DND-41 (cell line): Measurements from ENCODE around the gene RTN4RL1.

Experiments
- ATAC-seq: fragments of 200-7000 bp; cut with Tn5 transposase; 3 replicates; pipeline ENCODE4 v1.9.1; 2021; ENCODE audit warnings: low read depth; ENCODE audit not compliant: insufficient read depth
- DNase-seq: peaks from one replicate; pipeline ENCODE4 v3.0.0-alpha.2; 2020
- H2AFZ ChIP-seq: 2 replicates; pipeline ENCODE4 v1.6.0; 2012; ENCODE audit warnings: low read depth, low read length
- H3K27ac ChIP-seq: 2 replicates; pipeline ENCODE4 v1.5.1; 2012; ENCODE audit warnings: low read length, inconsistent platforms
- H3K27me3 ChIP-seq: fragments of 200-600 bp; sonication (generic); 2 replicates; pipeline ENCODE4 v1.6.0; 2012; ENCODE audit warnings: low read length, mild to moderate bottlenecking, inconsistent platforms; ENCODE audit not compliant: insufficient read depth, poor library complexity
- H3K36me3 ChIP-seq: 2 replicates; pipeline ENCODE4 v1.5.1; 2012; ENCODE audit warnings: low read length, inconsistent platforms; ENCODE audit not compliant: insufficient read depth
- H3K4me1 ChIP-seq: 2 replicates; pipeline ENCODE4 v1.5.1; 2012; ENCODE audit warnings: mild to moderate bottlenecking, low read length; ENCODE audit not compliant: insufficient read depth
- H3K4me2 ChIP-seq: 2 replicates; pipeline ENCODE4 v1.6.0; 2012; ENCODE audit warnings: mild to moderate bottlenecking, moderate library complexity, low read length, inconsistent platforms; ENCODE audit not compliant: insufficient read depth
- H3K4me3 ChIP-seq, 2 experiments: fragments of 200-600 bp in 1 of 2; shearing (Covaris generic) in 1 of 2; 2 replicates each; pipeline ENCODE4 v1.5.1; 2012 to 2016; ENCODE audit warnings: inconsistent platforms in 2 of 2, low read length in 2 of 2, mild to moderate bottlenecking in 2 of 2, low read depth in 1 of 2, moderate library complexity in 1 of 2
- H3K79me2 ChIP-seq: 2 replicates; pipeline ENCODE4 v1.6.0; 2012; ENCODE audit warnings: low read length, inconsistent platforms; ENCODE audit not compliant: insufficient read depth
- H3K9ac ChIP-seq: 2 replicates; pipeline ENCODE4 v1.6.0; 2012; ENCODE audit warnings: low read depth, mild to moderate bottlenecking, inconsistent platforms, low read length, moderate library complexity
- H3K9me3 ChIP-seq: 2 replicates; pipeline ENCODE4 v1.5.1; 2012; ENCODE audit warnings: low read length, moderate library complexity, mild to moderate bottlenecking, inconsistent platforms; ENCODE audit not compliant: insufficient read depth, severe bottlenecking
- H4K20me1 ChIP-seq: 2 replicates; pipeline ENCODE4 v1.6.0; 2012; ENCODE audit warnings: low read length; ENCODE audit not compliant: insufficient read depth
- EZH2 ChIP-seq: IDR thresholded peaks from 3 replicates; pipeline ENCODE4 v1.6.1; 2012; ENCODE audit warnings: borderline replicate concordance, low read depth, mild to moderate bottlenecking, moderate library complexity, low read length, inconsistent platforms; ENCODE audit not compliant: severe bottlenecking
- TF ChIP-seq, protein P1 (sequence below): IDR thresholded peaks from 2 replicates; pipeline ENCODE4 v1.5.1; 2012; ENCODE audit warnings: borderline replicate concordance, low read length, moderate library complexity, mild to moderate bottlenecking; ENCODE audit not compliant: poor library complexity, severe bottlenecking; ENCODE audit errors: extremely low read depth

The RTN4RL1 gene

DNA sequence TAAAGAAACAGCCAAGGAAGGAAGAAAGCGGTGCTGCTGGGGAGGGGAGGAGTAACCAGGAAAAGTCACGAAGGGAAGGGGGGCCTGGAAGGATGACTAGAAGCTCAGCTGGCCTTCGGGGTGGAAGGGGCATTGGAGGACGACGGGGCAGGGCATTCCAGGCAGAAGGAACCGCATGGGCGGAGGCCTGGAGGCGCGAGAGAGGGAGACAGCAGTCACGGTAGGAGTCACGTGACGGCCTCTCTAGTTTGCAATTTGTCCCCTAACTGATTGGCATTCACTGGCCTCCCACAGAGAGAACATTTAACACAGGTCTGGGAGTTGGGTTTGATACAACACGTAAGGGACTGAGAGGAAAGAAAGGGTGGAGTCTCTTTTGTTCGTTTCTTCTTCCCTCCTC, 63.9 kb downstream of the RTN4RL1 start:
- no peaks in the 10 kb centered on the region for H3K9me3 ChIP-seq
- no peaks in the 10 kb centered on the region for H3K4me1 ChIP-seq
- DNase-seq, result no peak
- no peak overlapping the region for H2AFZ ChIP-seq
- H3K36me3 ChIP-seq, result no peaks in the 10 kb centered on the region
- H4K20me1 ChIP-seq, result no peaks in the 10 kb centered on the region
- no peaks in the 10 kb centered on the region for H3K27me3 ChIP-seq
- H3K4me2 ChIP-seq, result no peak overlapping the region
- TF ChIP-seq, protein P1, sequence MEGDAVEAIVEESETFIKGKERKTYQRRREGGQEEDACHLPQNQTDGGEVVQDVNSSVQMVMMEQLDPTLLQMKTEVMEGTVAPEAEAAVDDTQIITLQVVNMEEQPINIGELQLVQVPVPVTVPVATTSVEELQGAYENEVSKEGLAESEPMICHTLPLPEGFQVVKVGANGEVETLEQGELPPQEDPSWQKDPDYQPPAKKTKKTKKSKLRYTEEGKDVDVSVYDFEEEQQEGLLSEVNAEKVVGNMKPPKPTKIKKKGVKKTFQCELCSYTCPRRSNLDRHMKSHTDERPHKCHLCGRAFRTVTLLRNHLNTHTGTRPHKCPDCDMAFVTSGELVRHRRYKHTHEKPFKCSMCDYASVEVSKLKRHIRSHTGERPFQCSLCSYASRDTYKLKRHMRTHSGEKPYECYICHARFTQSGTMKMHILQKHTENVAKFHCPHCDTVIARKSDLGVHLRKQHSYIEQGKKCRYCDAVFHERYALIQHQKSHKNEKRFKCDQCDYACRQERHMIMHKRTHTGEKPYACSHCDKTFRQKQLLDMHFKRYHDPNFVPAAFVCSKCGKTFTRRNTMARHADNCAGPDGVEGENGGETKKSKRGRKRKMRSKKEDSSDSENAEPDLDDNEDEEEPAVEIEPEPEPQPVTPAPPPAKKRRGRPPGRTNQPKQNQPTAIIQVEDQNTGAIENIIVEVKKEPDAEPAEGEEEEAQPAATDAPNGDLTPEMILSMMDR, result no peak
- no peak for TF ChIP-seq EZH2
- no peak overlapping the region for H3K9ac ChIP-seq
- H3K79me2 ChIP-seq, result no peaks in the 10 kb centered on the region
- ATAC-seq, result no peak
- no peak overlapping the region for H3K27ac ChIP-seq
- H3K4me3 ChIP-seq, result no peak overlapping the region

DNA sequence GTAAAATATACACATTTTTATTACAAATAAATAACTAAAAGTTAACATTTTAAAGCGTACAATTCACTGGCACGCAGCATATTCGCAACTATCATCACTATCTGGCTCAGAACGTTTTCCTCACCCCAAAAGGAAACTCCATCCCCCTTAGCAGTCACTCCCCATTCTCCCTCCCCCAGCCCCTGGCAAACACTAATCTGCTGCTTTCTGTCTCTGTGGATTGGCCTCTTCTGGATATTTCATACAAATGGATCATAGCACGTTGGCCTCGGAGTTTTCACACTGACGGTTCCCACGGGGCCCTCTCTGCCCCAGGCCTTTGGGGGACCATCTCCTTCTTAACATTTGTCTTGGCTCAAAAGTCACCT, 64.6 kb downstream of the RTN4RL1 start:
- Histone ChIP-seq H3K36me3 (no peaks in the 10 kb centered on the region), H3K9me3 (no peaks in the 10 kb centered on the region), H4K20me1 (no peaks in the 10 kb centered on the region), H3K4me1 (no peaks in the 10 kb centered on the region), H3K4me2 (no peak overlapping the region), H2AFZ (no peak overlapping the region), H3K27me3 (no peaks in the 10 kb centered on the region), H3K27ac (no peak overlapping the region), H3K4me3 (no peak overlapping the region), H3K9ac (no peak overlapping the region), H3K79me2 (no peaks in the 10 kb centered on the region)
- no peak for DNase-seq
- TF ChIP-seq EZH2, result no peak
- TF ChIP-seq, protein P1, result no peak
- no peak for ATAC-seq

DNA sequence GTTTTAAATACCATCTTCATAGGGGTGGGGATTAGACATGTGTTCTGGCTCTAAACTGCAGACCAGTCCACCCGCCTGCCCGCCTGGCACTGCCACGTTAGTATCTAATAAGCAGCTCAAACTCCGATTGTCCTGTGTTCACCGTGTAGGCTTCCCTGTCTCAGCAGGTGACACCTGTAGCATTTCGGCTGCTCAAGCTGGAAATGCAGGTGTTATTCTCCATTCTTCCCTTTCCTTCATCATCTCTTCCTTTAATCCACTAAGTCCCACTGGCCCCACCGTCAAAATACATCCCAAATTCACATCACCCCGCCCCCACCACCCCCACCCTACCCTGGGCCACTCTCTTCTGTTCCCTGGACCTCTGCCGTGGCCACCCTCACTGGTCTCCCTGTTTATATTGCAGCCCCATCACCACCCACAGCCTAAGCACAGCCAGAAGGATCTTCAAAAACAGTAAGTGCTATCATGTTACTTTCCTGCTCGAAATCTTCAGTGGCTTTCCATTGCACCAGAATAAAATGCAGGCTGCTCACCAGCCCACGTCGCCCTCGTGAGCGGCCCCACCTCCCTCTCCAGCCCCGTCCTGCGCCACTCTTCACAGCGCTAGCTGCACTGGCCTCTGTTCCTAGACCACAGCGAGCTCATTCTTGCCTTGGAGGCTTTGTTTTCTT, 65.1 kb downstream of the RTN4RL1 start:
- no peaks in the 10 kb centered on the region for H4K20me1 ChIP-seq
- H3K4me1 ChIP-seq, result no peaks in the 10 kb centered on the region
- H3K9ac ChIP-seq, result no peak overlapping the region
- no peaks in the 10 kb centered on the region for H3K36me3 ChIP-seq
- H3K27me3 ChIP-seq, result no peaks in the 10 kb centered on the region
- no peaks in the 10 kb centered on the region for H3K79me2 ChIP-seq
- no peak overlapping the region for H3K4me3 ChIP-seq
- H3K27ac ChIP-seq, result no peak overlapping the region
- DNase-seq (no peak), ATAC-seq (no peak)
- TF ChIP-seq, protein P1, result no peak
- no peak for TF ChIP-seq EZH2
- H3K4me2 ChIP-seq, result no peak overlapping the region
- no peak overlapping the region for H2AFZ ChIP-seq
- no peaks in the 10 kb centered on the region for H3K9me3 ChIP-seq
